GM23338 (cell line): ENCODE measurements around the gene SEMA3C. TPM values are rescaled to one million over a fixed set of nuclear protein-coding genes. Genes with fewer than 3 reads are reported as not detected.

ENCODE experiments used
- ATAC-seq: fragments of 200-7000 bp; cut with Tn5 transposase; 3 replicates; pipeline ENCODE4 v1.9.1; 2020
- DNase-seq: peaks from one replicate; pipeline ENCODE4 v3.0.0-alpha.2; 2015; ENCODE audit warnings: low spot score
- H2AFZ ChIP-seq: fragments of 200-600 bp; sonication (generic); 2 replicates; pipeline ENCODE4 v1.8.0; 2016; ENCODE audit warnings: antibody characterized with exemption, mild to moderate bottlenecking, moderate library complexity
- H3F3A ChIP-seq: fragments of 200-600 bp; sonication (generic); replicated peaks from 2 replicates; pipeline ENCODE4 v1.8.0; 2017; ENCODE audit warnings: antibody characterized with exemption, mixed run types, low read depth
- H3K27ac ChIP-seq: fragments of 200-600 bp; sonication (generic); 2 replicates; pipeline ENCODE4 v1.6.1; 2016; ENCODE audit warnings: low read depth
- H3K27me3 ChIP-seq: fragments of 200-600 bp; sonication (generic); 2 replicates; pipeline ENCODE4 v1.8.0; 2016; ENCODE audit warnings: mild to moderate bottlenecking, mixed run types, moderate library complexity; ENCODE audit not compliant: insufficient read depth
- H3K36me3 ChIP-seq: fragments of 200-600 bp; sonication (generic); 2 replicates; pipeline ENCODE4 v1.8.0; 2016; ENCODE audit warnings: mild to moderate bottlenecking; ENCODE audit not compliant: insufficient read depth
- H3K4me1 ChIP-seq: fragments of 200-600 bp; sonication (generic); 2 replicates; pipeline ENCODE4 v1.8.0; 2016; ENCODE audit warnings: mild to moderate bottlenecking, moderate library complexity; ENCODE audit not compliant: insufficient read depth
- H3K4me2 ChIP-seq: fragments of 200-600 bp; sonication (generic); 2 replicates; pipeline ENCODE4 v1.7.1; 2017; ENCODE audit warnings: mixed run types
- H3K4me3 ChIP-seq: fragments of 200-600 bp; sonication (generic); 2 replicates; pipeline ENCODE4 v1.6.1; 2016; ENCODE audit warnings: mixed run types
- H3K79me2 ChIP-seq: fragments of 200-600 bp; sonication (generic); replicated peaks from 2 replicates; pipeline ENCODE4 v1.8.0; 2017; ENCODE audit warnings: mild to moderate bottlenecking; ENCODE audit not compliant: insufficient read depth
- H3K9me2 ChIP-seq: fragments of 200-600 bp; sonication (generic); 2 replicates; pipeline ENCODE4 v1.8.0; 2017; ENCODE audit not compliant: insufficient read depth
- H4K20me1 ChIP-seq: fragments of 200-600 bp; sonication (generic); replicated peaks from 2 replicates; pipeline ENCODE4 v1.8.0; 2017; ENCODE audit warnings: mild to moderate bottlenecking; ENCODE audit not compliant: insufficient read depth
- H3K27ac Mint-ChIP-seq: 2 replicates; pipeline ENCODE4 v1.8.0; 2020; ENCODE audit warnings: inconsistent platforms, mild to moderate bottlenecking, moderate library complexity, mixed read lengths
- H3K27me3 Mint-ChIP-seq: 3 replicates; pipeline ENCODE4 v1.8.0; 2022; ENCODE audit warnings: low read depth, mild to moderate bottlenecking, moderate library complexity, mixed read lengths, inconsistent platforms; ENCODE audit not compliant: insufficient read depth, poor library complexity
- H3K36me3 Mint-ChIP-seq: 3 replicates; pipeline ENCODE4 v1.8.0; 2021; ENCODE audit warnings: low read depth, mild to moderate bottlenecking, inconsistent platforms, moderate library complexity, mixed read lengths
- H3K4me1 Mint-ChIP-seq: 3 replicates; pipeline ENCODE4 v1.8.0; 2020; ENCODE audit warnings: mild to moderate bottlenecking, inconsistent platforms, mixed read lengths
- H3K4me3 Mint-ChIP-seq: 3 replicates; pipeline ENCODE4 v1.8.0; 2021; ENCODE audit warnings: moderate library complexity, mild to moderate bottlenecking, inconsistent platforms, mixed read lengths
- H3K9me3 Mint-ChIP-seq: 3 replicates; pipeline ENCODE4 v1.8.0; 2020; ENCODE audit warnings: moderate library complexity, mild to moderate bottlenecking, inconsistent platforms, mixed read lengths
- CREB1 ChIP-seq: fragments of 250-450 bp; sonication (Bioruptor Pico); IDR thresholded peaks from 2 replicates; pipeline ENCODE4 v1.5.0; 2020; ENCODE audit warnings: low read depth, mild to moderate bottlenecking, moderate library complexity
- EZH2 ChIP-seq: fragments of 200-600 bp; sonication (generic); IDR thresholded peaks from one replicate; pipeline ENCODE4 v1.8.0; 2017; ENCODE audit warnings: antibody characterized with exemption, mild to moderate bottlenecking, low read depth; ENCODE audit not compliant: unreplicated experiment
- EZH2phosphoT487 ChIP-seq: fragments of 200-600 bp; sonication (generic); IDR thresholded peaks from one replicate; pipeline ENCODE4 v1.8.1; 2018; ENCODE audit warnings: antibody characterized with exemption; ENCODE audit not compliant: unreplicated experiment
- NANOG ChIP-seq: IDR thresholded peaks from 2 replicates; pipeline ENCODE4 v1.6.1; 2016; ENCODE audit warnings: antibody characterized with exemption, borderline replicate concordance
- STAT1 ChIP-seq: IDR thresholded peaks from one replicate; pipeline ENCODE4 v1.6.1; 2016; ENCODE audit warnings: antibody characterized with exemption; ENCODE audit not compliant: unreplicated experiment
- ZNF114 ChIP-seq: fragments of 250-450 bp; sonication (Bioruptor Pico); IDR thresholded peaks from 2 replicates; pipeline ENCODE4 v1.5.0; 2020; ENCODE audit warnings: mild to moderate bottlenecking, moderate library complexity
- polyA plus RNA-seq: library from polyadenylated mRNA; unstranded; fragments of >200 nt; fragmentation: Nextera tagmentation; extraction: Ambion mirVana; gene quantifications from 2 replicates; pipeline ENCODE4 v1.2.1, GENCODE V29; 2016
- total RNA-seq: library from RNA; depleted of rRNA; stranded (reverse); fragments of >200 nt; shearing (Covaris generic); gene quantifications from 2 replicates; pipeline ENCODE4 v1.2.3, GENCODE V29; 2014
- TF ChIP-seq, protein P1 (sequence below): IDR thresholded peaks from 2 replicates; pipeline ENCODE4 v1.6.1; 2016; ENCODE audit warnings: antibody characterized with exemption
- TF ChIP-seq, protein P2 (sequence below): fragments of 250-450 bp; sonication (Bioruptor Pico); IDR thresholded peaks from 2 replicates; pipeline ENCODE4 v1.5.0; 2020; ENCODE audit warnings: mild to moderate bottlenecking, moderate library complexity
- TF ChIP-seq, protein P3 (sequence below), 2 experiments: fragments of 200-600 bp in 1 of 2; sonication (generic) in 1 of 2; conservative IDR thresholded peaks; 2 replicates each; pipeline versions ENCODE4 v1.5.1 to v1.6.1; 2016 to 2017; ENCODE audit warnings: antibody characterized with exemption in 2 of 2, low read depth in 2 of 2, mild to moderate bottlenecking in 2 of 2, moderate library complexity in 1 of 2

SEMA3C gene
- total and polyA plus RNA-seq, 2 experiments from 2014 or later: 1.0 to 3.5 TPM

DNA sequence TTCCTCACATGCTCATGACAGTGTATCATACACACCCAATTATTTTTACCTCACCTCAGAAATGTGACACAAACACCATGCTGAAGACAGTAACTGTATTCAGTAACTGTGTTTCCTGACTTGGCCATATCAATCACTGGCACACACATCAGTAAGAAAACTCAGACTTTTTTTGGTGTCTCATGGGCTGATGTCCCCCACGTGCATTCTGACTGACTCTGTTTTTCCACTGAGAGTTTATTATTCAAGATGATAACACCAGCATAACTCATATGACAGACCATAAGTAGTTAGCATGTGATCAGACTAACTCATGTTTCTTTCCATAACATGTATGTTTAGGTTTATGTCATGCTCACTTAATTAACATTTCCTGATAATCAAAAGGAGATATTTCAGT, 155.6 kb downstream of the SEMA3C start:
- no peak overlapping the region for H2AFZ ChIP-seq
- Mint-ChIP-seq H3K27me3 (peaks cover 19% of the 10 kb centered on the region), H3K4me1 (peaks cover 44% of the 10 kb centered on the region), H3K36me3 (no peaks in the 10 kb centered on the region), H3K9me3 (no peaks in the 10 kb centered on the region; the same call in 2 of the 3 replicates), H3K4me3 (no peak overlapping the region), H3K27ac (no peak overlapping the region)
- DNase-seq: no peak
- no peak for TF ChIP-seq NANOG
- TF ChIP-seq, protein P1, sequence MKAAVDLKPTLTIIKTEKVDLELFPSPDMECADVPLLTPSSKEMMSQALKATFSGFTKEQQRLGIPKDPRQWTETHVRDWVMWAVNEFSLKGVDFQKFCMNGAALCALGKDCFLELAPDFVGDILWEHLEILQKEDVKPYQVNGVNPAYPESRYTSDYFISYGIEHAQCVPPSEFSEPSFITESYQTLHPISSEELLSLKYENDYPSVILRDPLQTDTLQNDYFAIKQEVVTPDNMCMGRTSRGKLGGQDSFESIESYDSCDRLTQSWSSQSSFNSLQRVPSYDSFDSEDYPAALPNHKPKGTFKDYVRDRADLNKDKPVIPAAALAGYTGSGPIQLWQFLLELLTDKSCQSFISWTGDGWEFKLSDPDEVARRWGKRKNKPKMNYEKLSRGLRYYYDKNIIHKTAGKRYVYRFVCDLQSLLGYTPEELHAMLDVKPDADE: no peak
- no peak for TF ChIP-seq STAT1
- peak overlapping the region; percentile 13; the same call in 1 of the 2 replicates for H3K4me2 ChIP-seq
- no peak for ATAC-seq
- no peaks in the 10 kb centered on the region for H3K9me2 ChIP-seq
- no peak overlapping the region for H3K27ac ChIP-seq
- no peak overlapping the region for H3K4me3 ChIP-seq
- H3K4me1 ChIP-seq: peaks cover 33% of the 10 kb centered on the region; the same call in 1 of the 2 replicates
- no peaks in the 10 kb centered on the region for H3K79me2 ChIP-seq
- no peaks in the 10 kb centered on the region for H3K27me3 ChIP-seq
- H3K36me3 ChIP-seq: no peaks in the 10 kb centered on the region
- no peaks in the 10 kb centered on the region for H4K20me1 ChIP-seq
- no peaks in the 10 kb centered on the region for H3F3A ChIP-seq

DNA sequence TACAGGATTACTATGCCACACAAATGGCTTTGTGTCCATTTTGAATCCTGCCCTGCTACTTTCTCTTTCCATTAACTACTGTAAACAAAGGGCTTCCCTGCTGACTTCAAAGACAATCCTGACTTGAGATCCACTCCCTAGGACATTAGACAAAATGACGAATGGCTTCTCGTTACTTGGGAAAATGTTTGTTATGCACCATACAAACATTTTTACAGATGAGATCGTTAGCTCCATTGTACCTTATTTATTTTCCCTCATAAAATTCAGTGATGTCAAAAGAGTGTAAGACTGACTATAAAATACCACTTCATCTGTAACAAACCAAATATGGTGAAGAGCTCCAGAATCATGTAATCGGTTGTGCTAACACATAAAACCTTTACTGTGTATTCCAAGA, 158.6 kb downstream of the SEMA3C start:
- DNase-seq: peak; percentile 41
- Histone ChIP-seq H3F3A (no peaks in the 10 kb centered on the region), H3K4me2 (no peak overlapping the region), H3K79me2 (no peaks in the 10 kb centered on the region), H3K9me2 (no peaks in the 10 kb centered on the region), H3K36me3 (no peaks in the 10 kb centered on the region), H3K4me3 (no peak overlapping the region), H2AFZ (no peak overlapping the region), H3K4me1 (peaks cover 32% of the 10 kb centered on the region; the same call in 1 of the 2 replicates), H3K27ac (no peak overlapping the region), H3K27me3 (no peaks in the 10 kb centered on the region), H4K20me1 (no peaks in the 10 kb centered on the region)
- H3K27me3 Mint-ChIP-seq: peaks cover 8% of the 10 kb centered on the region
- peaks cover 36% of the 10 kb centered on the region; the same call in 2 of the 3 replicates for H3K4me1 Mint-ChIP-seq
- H3K9me3 Mint-ChIP-seq: no peaks in the 10 kb centered on the region; the same call in 2 of the 3 replicates
- no peak for ATAC-seq
- no peaks in the 10 kb centered on the region for H3K36me3 Mint-ChIP-seq
- H3K4me3 Mint-ChIP-seq: no peak overlapping the region
- no peak overlapping the region for H3K27ac Mint-ChIP-seq
- TF ChIP-seq CREB1 (CRISPR knock-in tag): no peak
- TF ChIP-seq ZNF114 (CRISPR knock-in tag): no peak
- TF ChIP-seq, protein P2, sequence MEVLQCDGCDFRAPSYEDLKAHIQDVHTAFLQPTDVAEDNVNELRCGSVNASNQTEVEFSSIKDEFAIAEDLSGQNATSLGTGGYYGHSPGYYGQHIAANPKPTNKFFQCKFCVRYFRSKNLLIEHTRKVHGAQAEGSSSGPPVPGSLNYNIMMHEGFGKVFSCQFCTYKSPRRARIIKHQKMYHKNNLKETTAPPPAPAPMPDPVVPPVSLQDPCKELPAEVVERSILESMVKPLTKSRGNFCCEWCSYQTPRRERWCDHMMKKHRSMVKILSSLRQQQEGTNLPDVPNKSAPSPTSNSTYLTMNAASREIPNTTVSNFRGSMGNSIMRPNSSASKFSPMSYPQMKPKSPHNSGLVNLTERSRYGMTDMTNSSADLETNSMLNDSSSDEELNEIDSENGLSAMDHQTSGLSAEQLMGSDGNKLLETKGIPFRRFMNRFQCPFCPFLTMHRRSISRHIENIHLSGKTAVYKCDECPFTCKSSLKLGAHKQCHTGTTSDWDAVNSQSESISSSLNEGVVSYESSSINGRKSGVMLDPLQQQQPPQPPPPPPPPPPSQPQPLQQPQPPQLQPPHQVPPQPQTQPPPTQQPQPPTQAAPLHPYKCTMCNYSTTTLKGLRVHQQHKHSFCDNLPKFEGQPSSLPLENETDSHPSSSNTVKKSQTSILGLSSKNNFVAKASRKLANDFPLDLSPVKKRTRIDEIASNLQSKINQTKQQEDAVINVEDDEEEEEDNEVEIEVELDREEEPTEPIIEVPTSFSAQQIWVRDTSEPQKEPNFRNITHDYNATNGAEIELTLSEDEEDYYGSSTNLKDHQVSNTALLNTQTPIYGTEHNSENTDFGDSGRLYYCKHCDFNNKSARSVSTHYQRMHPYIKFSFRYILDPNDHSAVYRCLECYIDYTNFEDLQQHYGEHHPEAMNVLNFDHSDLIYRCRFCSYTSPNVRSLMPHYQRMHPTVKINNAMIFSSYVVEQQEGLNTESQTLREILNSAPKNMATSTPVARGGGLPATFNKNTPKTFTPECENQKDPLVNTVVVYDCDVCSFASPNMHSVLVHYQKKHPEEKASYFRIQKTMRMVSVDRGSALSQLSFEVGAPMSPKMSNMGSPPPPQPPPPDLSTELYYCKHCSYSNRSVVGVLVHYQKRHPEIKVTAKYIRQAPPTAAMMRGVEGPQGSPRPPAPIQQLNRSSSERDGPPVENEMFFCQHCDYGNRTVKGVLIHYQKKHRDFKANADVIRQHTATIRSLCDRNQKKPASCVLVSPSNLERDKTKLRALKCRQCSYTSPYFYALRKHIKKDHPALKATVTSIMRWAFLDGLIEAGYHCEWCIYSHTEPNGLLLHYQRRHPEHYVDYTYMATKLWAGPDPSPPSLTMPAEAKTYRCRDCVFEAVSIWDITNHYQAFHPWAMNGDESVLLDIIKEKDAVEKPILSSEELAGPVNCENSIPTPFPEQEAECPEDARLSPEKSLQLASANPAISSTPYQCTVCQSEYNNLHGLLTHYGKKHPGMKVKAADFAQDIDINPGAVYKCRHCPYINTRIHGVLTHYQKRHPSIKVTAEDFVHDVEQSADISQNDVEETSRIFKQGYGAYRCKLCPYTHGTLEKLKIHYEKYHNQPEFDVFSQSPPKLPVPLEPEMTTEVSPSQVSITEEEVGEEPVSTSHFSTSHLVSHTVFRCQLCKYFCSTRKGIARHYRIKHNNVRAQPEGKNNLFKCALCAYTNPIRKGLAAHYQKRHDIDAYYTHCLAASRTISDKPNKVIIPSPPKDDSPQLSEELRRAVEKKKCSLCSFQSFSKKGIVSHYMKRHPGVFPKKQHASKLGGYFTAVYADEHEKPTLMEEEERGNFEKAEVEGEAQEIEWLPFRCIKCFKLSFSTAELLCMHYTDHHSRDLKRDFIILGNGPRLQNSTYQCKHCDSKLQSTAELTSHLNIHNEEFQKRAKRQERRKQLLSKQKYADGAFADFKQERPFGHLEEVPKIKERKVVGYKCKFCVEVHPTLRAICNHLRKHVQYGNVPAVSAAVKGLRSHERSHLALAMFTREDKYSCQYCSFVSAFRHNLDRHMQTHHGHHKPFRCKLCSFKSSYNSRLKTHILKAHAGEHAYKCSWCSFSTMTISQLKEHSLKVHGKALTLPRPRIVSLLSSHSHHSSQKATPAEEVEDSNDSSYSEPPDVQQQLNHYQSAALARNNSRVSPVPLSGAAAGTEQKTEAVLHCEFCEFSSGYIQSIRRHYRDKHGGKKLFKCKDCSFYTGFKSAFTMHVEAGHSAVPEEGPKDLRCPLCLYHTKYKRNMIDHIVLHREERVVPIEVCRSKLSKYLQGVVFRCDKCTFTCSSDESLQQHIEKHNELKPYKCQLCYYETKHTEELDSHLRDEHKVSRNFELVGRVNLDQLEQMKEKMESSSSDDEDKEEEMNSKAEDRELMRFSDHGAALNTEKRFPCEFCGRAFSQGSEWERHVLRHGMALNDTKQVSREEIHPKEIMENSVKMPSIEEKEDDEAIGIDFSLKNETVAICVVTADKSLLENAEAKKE (CRISPR knock-in tag): no peak
- no peak for TF ChIP-seq NANOG
- TF ChIP-seq, protein P1: no peak
- TF ChIP-seq, protein P3, sequence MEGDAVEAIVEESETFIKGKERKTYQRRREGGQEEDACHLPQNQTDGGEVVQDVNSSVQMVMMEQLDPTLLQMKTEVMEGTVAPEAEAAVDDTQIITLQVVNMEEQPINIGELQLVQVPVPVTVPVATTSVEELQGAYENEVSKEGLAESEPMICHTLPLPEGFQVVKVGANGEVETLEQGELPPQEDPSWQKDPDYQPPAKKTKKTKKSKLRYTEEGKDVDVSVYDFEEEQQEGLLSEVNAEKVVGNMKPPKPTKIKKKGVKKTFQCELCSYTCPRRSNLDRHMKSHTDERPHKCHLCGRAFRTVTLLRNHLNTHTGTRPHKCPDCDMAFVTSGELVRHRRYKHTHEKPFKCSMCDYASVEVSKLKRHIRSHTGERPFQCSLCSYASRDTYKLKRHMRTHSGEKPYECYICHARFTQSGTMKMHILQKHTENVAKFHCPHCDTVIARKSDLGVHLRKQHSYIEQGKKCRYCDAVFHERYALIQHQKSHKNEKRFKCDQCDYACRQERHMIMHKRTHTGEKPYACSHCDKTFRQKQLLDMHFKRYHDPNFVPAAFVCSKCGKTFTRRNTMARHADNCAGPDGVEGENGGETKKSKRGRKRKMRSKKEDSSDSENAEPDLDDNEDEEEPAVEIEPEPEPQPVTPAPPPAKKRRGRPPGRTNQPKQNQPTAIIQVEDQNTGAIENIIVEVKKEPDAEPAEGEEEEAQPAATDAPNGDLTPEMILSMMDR (conservative IDR thresholded peaks at IDR 0.05; ENCODE audit: low read depth in 2 of 2): no peak
- TF ChIP-seq STAT1: no peak
- no peak for TF ChIP-seq EZH2
- no peak for TF ChIP-seq EZH2phosphoT487
